Mesangial cell (primary cell): ENCODE measurements around the gene UNC79. TPM values are rescaled to one million over a fixed set of nuclear protein-coding genes. Genes with fewer than 3 reads are reported as not detected.

Experiments
- total RNA-seq: library from RNA; depleted of rRNA; stranded (reverse); fragments of >200 nt; gene quantifications from 2 replicates; pipeline ENCODE4 v1.2.3, GENCODE V29; 2015

Gene UNC79
- 0.13 TPM in 1 of 2 replicates, not detected in the other for total RNA-seq

GRCh38 chr14:93430315-93431035 is at the start of gene UNC79:
Gene UNC79 (plus strand): TSS chr14:93430939. CDS start chr14:93431030, 91 bp downstream.

Other genes starting within 250 kb of the UNC79 start
- gene MOAP1, start 246.0 kb upstream of the UNC79 start, total RNA-seq = 10.8 and 27.6 TPM in 2 replicates
- gene LYSET, start 245.6 kb upstream of the UNC79 start, total RNA-seq = 4.6 and 7.4 TPM in 2 replicates
- gene GON7, start 223.9 kb upstream of the UNC79 start, total RNA-seq = 7.0 and 9.1 TPM in 2 replicates
- 30.3 and 33.2 TPM in 2 replicates for gene UBR7, start 223.7 kb upstream of the UNC79 start, total RNA-seq
- 12.4 and 21.7 TPM in 2 replicates for gene BTBD7, start 97.9 kb upstream of the UNC79 start, total RNA-seq
- gene COX8C, start 83.8 kb upstream of the UNC79 start, total RNA-seq = not detected in 2 replicates